Right lobe of liver (tissue), 6 donors: ENCODE results near the gene SWAP70. TPM values are rescaled to one million over a fixed set of nuclear protein-coding genes. Genes with fewer than 3 reads are reported as not detected.

Source experiments
- ATAC-seq, 4 donors: fragments of 200-7000 bp; cut with Tn5 transposase; one replicate each; pipeline ENCODE4 v1.9.1; 2020; ENCODE audit warnings: mild to moderate bottlenecking in 4 of 4, moderate library complexity in 4 of 4
- DNase-seq, 3 donors: peaks; one replicate each; pipeline ENCODE4 v3.0.0-alpha.2; 2020
- H3K27ac ChIP-seq, 3 donors: fragments of 200-600 bp; one replicate each; pipeline ENCODE4 v1.8.0; 2022
- H3K27me3 ChIP-seq, 2 donors: fragments of 200-600 bp; one replicate each; pipeline ENCODE4 v1.8.0; 2022
- H3K36me3 ChIP-seq, 4 donors: fragments of 200-600 bp; sonication (generic) in 1 of 4; one replicate each; pipeline versions ENCODE4 v1.5.1 to v1.8.0; 2017 to 2022; ENCODE audit warnings: control low read depth in 1 of 4
- H3K4me1 ChIP-seq, 4 donors: fragments of 200-600 bp; sonication (generic) in 1 of 4; one replicate each; pipeline versions ENCODE4 v1.5.1 to v1.8.0; 2017 to 2022; ENCODE audit warnings: control low read depth in 1 of 4
- H3K4me3 ChIP-seq, 3 donors: fragments of 200-600 bp; one replicate each; pipeline ENCODE4 v1.8.0; 2022
- H3K9me3 ChIP-seq, 4 donors: fragments of 200-600 bp; sonication (generic) in 1 of 4; one replicate each; pipeline versions ENCODE4 v1.5.1 to v1.8.0; 2017 to 2022; ENCODE audit warnings: control low read depth in 1 of 4
- POLR2A ChIP-seq: fragments of 450-650 bp; IDR thresholded peaks from one replicate; pipeline ENCODE4 v1.6.1; 2017; ENCODE audit warnings: antibody characterized with exemption, mild to moderate bottlenecking
- WGBS: methylation state at CpG from one replicate; pipeline ENCODE4 v1.1.6; 2018; ENCODE audit warnings: low coverage, low lambda C conversion rate; ENCODE audit not compliant: insufficient coverage; ENCODE audit errors: missing lambda C conversion rate; 5-methylcytosine and 5-hydroxymethylcytosine counted together
- intact Hi-C, 2 donors: fragments of 100-400 bp; cut with DNase I; formaldehyde crosslinking; loops; one replicate each; pipeline versions ENCODE4 v1.11.2 to v1.14.1; 2022
- total RNA-seq, 6 experiments: library from RNA; depleted of rRNA in 2 of 6; stranded (reverse); fragments of >200 nt in 2 of 6; fragmentation: NEBNext Ultra II Directional in 3 of 6; extraction: Animal tissue kit (Norgen Biotek cat#: 25700) in 3 of 6; gene quantifications; one replicate each; pipeline versions ENCODE4 v1.1.0 to v1.2.4, GENCODE V29; 2016 to 2023
- TF ChIP-seq, protein P1 (sequence below), 4 donors: fragments of 200-600 bp in 3 of 4; fragments of 450-650 bp in 1 of 4; IDR thresholded peaks; one replicate each; pipeline versions ENCODE4 v1.5.1 to v1.8.0; 2016 to 2022; ENCODE audit warnings: antibody characterized with exemption in 4 of 4, mild to moderate bottlenecking in 2 of 4
- donor health status: DM: no; HTN: yes; CAD: no.
- donor health status: DM: no; HTN: no; CAD: no.
- donor health status: DM: no; HTN: no; CAD: no.
- donor health status: DM: no; HTN: yes; CAD: no.
- donor health status: DM: no; HTN: yes; CAD: no.

The SWAP70 gene
- total RNA-seq, 6 experiments from 2014 or later = 3.2 to 13.5 (median 7.4) TPM

DNA sequence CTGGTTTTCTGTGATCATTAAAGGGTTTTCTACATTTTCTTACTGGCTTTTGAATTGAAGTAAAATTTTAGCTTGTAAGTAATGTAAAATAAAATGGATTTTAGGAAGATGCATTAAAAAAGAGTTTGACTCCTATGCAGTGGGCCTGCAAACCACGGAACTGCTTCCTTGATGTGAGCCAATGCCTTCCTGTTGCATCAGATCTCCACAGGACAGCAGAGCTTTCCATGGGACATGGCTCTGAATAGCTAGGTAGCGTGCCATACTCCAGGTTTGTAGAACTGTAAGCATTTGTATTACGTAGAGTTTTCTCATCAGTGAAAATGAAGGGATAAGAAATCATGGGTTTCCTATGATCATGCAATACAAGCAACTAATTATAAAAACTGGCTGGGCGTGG is 133.4 kb downstream of the SWAP70 start:
- H3K36me3 ChIP-seq = no peaks in the 10 kb centered on the region
- DNase-seq (no peak), ATAC-seq (no peak)
- intact Hi-C loops = no loop called here
- H3K4me3 ChIP-seq = no peak overlapping the region
- H3K27ac ChIP-seq = no peak overlapping the region
- TF ChIP-seq, protein P1, sequence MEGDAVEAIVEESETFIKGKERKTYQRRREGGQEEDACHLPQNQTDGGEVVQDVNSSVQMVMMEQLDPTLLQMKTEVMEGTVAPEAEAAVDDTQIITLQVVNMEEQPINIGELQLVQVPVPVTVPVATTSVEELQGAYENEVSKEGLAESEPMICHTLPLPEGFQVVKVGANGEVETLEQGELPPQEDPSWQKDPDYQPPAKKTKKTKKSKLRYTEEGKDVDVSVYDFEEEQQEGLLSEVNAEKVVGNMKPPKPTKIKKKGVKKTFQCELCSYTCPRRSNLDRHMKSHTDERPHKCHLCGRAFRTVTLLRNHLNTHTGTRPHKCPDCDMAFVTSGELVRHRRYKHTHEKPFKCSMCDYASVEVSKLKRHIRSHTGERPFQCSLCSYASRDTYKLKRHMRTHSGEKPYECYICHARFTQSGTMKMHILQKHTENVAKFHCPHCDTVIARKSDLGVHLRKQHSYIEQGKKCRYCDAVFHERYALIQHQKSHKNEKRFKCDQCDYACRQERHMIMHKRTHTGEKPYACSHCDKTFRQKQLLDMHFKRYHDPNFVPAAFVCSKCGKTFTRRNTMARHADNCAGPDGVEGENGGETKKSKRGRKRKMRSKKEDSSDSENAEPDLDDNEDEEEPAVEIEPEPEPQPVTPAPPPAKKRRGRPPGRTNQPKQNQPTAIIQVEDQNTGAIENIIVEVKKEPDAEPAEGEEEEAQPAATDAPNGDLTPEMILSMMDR (IDR thresholded peaks at IDR 0.05) = no peak
- TF ChIP-seq POLR2A = no peak
- 82% methylated on average over 4 of the region's 4 CpGs for WGBS
- H3K4me1 ChIP-seq = no peaks in the 10 kb centered on the region
- H3K27me3 ChIP-seq = no peaks in the 10 kb centered on the region
- no peaks in the 10 kb centered on the region for H3K9me3 ChIP-seq

DNA sequence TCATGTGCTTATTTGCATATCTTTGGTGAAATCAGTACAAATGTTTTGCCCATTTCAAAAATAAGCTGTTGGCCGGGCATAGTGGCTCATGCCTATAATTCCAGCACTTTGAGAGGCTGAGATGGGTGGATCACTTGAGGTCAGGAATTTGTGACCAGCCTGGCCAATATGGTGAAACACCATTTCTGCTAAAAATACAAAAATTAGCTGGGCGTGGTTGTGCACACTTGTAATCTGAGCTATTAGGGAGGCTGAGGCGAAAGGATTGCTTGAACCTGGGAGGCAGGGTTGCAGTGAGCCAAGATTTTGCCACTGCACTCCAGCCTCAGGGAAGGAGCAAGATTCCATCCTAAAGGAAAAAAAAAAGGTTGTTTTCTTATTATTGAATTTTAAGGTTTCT is 136.0 kb downstream of the SWAP70 start:
- Histone ChIP-seq H3K27ac (no peak overlapping the region), H3K4me3 (no peak overlapping the region), H3K27me3 (no peaks in the 10 kb centered on the region), H3K9me3 (no peaks in the 10 kb centered on the region), H3K4me1 (no peaks in the 10 kb centered on the region), H3K36me3 (no peaks in the 10 kb centered on the region)
- intact Hi-C loops = no loop called here
- DNase-seq (no peak), ATAC-seq (no peak)
- WGBS = 97% methylated on average over 3 of the region's 3 CpGs
- TF ChIP-seq, protein P1 (IDR thresholded peaks at IDR 0.05) = no peak
- TF ChIP-seq POLR2A = no peak

DNA sequence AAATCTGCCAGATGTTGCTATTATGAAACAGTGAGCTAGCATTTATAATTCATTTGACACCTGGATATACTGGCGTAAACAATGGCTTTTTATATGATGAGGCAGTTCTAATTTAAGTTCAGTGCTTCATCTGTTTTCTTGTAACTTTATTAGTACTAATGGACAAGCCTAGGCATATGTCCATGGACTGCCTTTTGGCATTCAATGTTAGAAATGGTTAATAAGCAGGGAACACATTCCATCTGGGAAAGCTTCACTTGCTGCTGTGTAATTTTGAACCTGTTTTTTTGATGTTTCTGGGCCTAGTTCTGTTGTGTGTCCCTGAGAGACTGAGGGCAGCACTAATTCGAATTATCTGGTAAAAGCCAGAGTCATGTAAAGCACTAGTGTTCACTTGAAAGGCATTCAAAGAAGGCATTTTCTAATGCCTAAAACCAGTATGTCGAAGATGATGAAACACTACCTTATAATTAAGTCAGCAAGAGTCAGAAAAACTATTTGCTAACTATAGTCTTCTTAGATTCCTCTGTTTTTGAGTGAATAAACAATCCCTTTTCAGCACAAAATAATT is 138.5 kb downstream of the SWAP70 start:
- TF ChIP-seq, protein P1 (IDR thresholded peaks at IDR 0.05) = no peak
- TF ChIP-seq POLR2A = no peak
- H3K4me1 ChIP-seq = no peaks in the 10 kb centered on the region
- no peak overlapping the region for H3K4me3 ChIP-seq
- H3K9me3 ChIP-seq = no peaks in the 10 kb centered on the region
- DNase-seq = no peak
- no peaks in the 10 kb centered on the region for H3K27me3 ChIP-seq
- intact Hi-C loops = no loop called here
- peaks cover 0 to 2% (median 0%) of the 10 kb centered on the region in 4 donors for H3K36me3 ChIP-seq
- WGBS = 82% methylated on average over 3 of the region's 3 CpGs
- H3K27ac ChIP-seq = no peak overlapping the region
- ATAC-seq = no peak

Other genes with a start within 250 kb of the SWAP70 start
- 10 to 100 TPM in 2 of 6 experiments, 1 to 10 TPM in 4; 5.8 to 16.0 (median 9.5) TPM for gene ZNF143, start 203.1 kb upstream of the SWAP70 start, total RNA-seq
- 10 to 100 TPM; 11.1 to 34.0 (median 19.5) TPM for gene WEE1, start 90.4 kb upstream of the SWAP70 start, total RNA-seq